ENCODE measurements around the gene ASCL5. TPM values are rescaled to one million over a fixed set of nuclear protein-coding genes. Genes with fewer than 3 reads are reported as not detected.

ASCL5 gene
- total RNA-seq, 1 donor from 2014 or later = not detected

DNA sequence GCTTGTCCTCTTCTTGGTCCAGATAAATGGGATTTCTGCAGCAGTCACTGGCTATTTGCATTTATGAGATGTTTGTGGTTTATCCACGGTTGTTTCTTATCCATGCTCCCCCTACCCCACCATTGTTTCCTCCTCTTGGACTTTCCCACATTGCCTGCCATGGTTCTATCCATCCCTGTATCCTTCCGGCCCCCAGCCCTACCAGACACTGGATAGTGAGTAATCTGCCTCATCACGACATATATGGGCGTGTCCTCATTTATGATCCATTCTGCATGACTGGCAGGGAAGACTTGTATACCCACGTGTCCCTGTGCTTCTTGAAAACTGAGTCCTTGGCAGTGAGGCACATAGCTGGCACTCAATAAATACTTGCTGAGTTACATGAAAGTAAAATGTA, 54.8 kb downstream of the ASCL5 start:
- Histone ChIP-seq H3K4me1 (no peaks in the 10 kb centered on the region), H3K27me3 (ENCODE audit: low read depth) (peaks cover 26% of the 10 kb centered on the region), H3K9me3 (replicated peaks) (no peaks in the 10 kb centered on the region), H3K27ac (replicated peaks) (no peak overlapping the region), H3K36me3 (no peaks in the 10 kb centered on the region), H3K4me3 (no peak overlapping the region)
- TF ChIP-seq, protein P1, sequence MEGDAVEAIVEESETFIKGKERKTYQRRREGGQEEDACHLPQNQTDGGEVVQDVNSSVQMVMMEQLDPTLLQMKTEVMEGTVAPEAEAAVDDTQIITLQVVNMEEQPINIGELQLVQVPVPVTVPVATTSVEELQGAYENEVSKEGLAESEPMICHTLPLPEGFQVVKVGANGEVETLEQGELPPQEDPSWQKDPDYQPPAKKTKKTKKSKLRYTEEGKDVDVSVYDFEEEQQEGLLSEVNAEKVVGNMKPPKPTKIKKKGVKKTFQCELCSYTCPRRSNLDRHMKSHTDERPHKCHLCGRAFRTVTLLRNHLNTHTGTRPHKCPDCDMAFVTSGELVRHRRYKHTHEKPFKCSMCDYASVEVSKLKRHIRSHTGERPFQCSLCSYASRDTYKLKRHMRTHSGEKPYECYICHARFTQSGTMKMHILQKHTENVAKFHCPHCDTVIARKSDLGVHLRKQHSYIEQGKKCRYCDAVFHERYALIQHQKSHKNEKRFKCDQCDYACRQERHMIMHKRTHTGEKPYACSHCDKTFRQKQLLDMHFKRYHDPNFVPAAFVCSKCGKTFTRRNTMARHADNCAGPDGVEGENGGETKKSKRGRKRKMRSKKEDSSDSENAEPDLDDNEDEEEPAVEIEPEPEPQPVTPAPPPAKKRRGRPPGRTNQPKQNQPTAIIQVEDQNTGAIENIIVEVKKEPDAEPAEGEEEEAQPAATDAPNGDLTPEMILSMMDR (IDR thresholded peaks at IDR 0.05; ENCODE audit: borderline replicate concordance) = no peak
- DNase-seq = no peak
- intact Hi-C loops (cut with micrococcal nuclease) = no loop called here

- Histone ChIP-seq H3K9me3 (replicated peaks) (no peaks in the 10 kb centered on the region), H3K27me3 (ENCODE audit: low read depth) (peaks cover 23% of the 10 kb centered on the region), H3K4me3 (no peak overlapping the region), H3K4me1 (no peaks in the 10 kb centered on the region), H3K36me3 (no peaks in the 10 kb centered on the region), H3K27ac (replicated peaks) (no peak overlapping the region)
- intact Hi-C loops (cut with micrococcal nuclease) = no loop called here
- TF ChIP-seq, protein P1 (IDR thresholded peaks at IDR 0.05; ENCODE audit: borderline replicate concordance) = no peak
- no peak for DNase-seq
Measured at GRCh38 chr1:201069636-201070035, 57.3 kb downstream of the ASCL5 start.

GRCh38 chr1:201068976-201069375, 58.0 kb downstream of the ASCL5 start:
- TF ChIP-seq, protein P1 (IDR thresholded peaks at IDR 0.05; ENCODE audit: borderline replicate concordance) = no peak
- intact Hi-C loops (cut with micrococcal nuclease) = no loop called here
- Histone ChIP-seq H3K27me3 (ENCODE audit: low read depth) (peaks cover 20% of the 10 kb centered on the region), H3K27ac (replicated peaks) (no peak overlapping the region), H3K9me3 (replicated peaks) (no peaks in the 10 kb centered on the region), H3K4me3 (no peak overlapping the region), H3K36me3 (no peaks in the 10 kb centered on the region), H3K4me1 (no peaks in the 10 kb centered on the region)
- no peak for DNase-seq

DNA sequence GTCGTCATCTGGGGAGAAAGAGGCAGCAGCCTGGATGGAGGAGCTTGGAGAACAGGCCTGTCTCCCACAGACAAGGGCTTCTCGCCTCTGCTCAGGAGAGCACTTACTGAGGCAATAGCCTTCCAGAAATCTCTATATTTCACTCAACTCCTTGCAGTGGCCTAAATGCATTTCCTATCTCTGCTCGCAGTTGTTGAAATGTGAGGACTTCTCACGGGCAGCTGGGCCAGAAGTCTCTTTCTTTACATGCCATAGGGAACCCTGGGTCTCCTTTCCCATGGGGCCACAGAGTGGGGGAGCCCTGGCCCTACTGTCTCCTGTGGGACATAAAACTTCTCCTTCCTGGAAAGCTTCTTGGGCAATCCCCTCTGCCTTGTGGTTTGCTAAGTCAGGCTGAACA, 60.0 kb downstream of the ASCL5 start:
- no peaks in the 10 kb centered on the region for H3K9me3 ChIP-seq (replicated peaks)
- H3K36me3 ChIP-seq = no peaks in the 10 kb centered on the region
- intact Hi-C loops (cut with micrococcal nuclease) = no loop called here

DNA sequence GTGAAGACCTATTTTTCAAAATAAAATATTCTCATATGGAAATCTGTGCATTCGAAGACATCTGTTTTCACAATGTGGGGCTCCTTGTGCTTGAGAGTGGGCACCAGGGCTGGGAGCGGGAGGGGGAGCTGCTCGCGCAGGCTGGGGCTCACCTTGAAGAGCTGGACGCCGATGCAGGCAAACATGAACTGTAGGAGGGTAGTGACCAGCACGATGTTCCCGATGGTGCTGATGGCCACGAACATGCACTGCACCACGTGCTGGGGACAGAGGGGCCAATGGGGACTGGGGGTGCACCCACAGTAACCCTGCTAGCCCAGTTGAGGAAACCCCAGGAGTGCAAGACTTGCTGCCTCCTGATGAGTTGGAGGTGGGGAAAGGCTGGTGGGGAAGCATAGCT, 61.3 kb downstream of the ASCL5 start:
- Histone ChIP-seq H3K27ac (replicated peaks) (no peak overlapping the region), H3K36me3 (no peaks in the 10 kb centered on the region)
- TF ChIP-seq, protein P1 (IDR thresholded peaks at IDR 0.05; ENCODE audit: borderline replicate concordance) = no peak

More for the DNA sequence above, 60.0 kb downstream of the ASCL5 start:
- Histone ChIP-seq H3K27me3 (ENCODE audit: low read depth) (peaks cover 20% of the 10 kb centered on the region), H3K4me1 (no peaks in the 10 kb centered on the region), H3K27ac (replicated peaks) (no peak overlapping the region), H3K4me3 (no peak overlapping the region)
- no peak for DNase-seq
- TF ChIP-seq, protein P1 (IDR thresholded peaks at IDR 0.05; ENCODE audit: borderline replicate concordance) = no peak

GRCh38 chr1:201064806-201065205, 62.2 kb downstream of the ASCL5 start:
- intact Hi-C loops (cut with micrococcal nuclease) = no loop called here
- Histone ChIP-seq H3K4me1 (peaks cover 15% of the 10 kb centered on the region), H3K27me3 (ENCODE audit: low read depth) (peaks cover 18% of the 10 kb centered on the region), H3K9me3 (replicated peaks) (no peaks in the 10 kb centered on the region), H3K27ac (replicated peaks) (no peak overlapping the region), H3K4me3 (no peak overlapping the region), H3K36me3 (no peaks in the 10 kb centered on the region)
- TF ChIP-seq, protein P1 (IDR thresholded peaks at IDR 0.05; ENCODE audit: borderline replicate concordance) = no peak
- no peak for DNase-seq

More for the DNA sequence above, 61.3 kb downstream of the ASCL5 start:
- intact Hi-C loops (cut with micrococcal nuclease) = no loop called here
- H3K4me1 ChIP-seq = peaks cover 6% of the 10 kb centered on the region
- no peak overlapping the region for H3K4me3 ChIP-seq
- no peaks in the 10 kb centered on the region for H3K9me3 ChIP-seq (replicated peaks)
- no peak for DNase-seq
- H3K27me3 ChIP-seq (ENCODE audit: low read depth) = peaks cover 24% of the 10 kb centered on the region
